ENCODE measurements around the gene CEP350.
A peak's percentile ranks its signal among the peaks of the same experiment; 100 is the strongest.
"Not testable (repeated sequence)": the region's sequence is repeated elsewhere in the genome, so short reads cannot be mapped to it uniquely, and the experiment has no call there.

Gene CEP350

DNA sequence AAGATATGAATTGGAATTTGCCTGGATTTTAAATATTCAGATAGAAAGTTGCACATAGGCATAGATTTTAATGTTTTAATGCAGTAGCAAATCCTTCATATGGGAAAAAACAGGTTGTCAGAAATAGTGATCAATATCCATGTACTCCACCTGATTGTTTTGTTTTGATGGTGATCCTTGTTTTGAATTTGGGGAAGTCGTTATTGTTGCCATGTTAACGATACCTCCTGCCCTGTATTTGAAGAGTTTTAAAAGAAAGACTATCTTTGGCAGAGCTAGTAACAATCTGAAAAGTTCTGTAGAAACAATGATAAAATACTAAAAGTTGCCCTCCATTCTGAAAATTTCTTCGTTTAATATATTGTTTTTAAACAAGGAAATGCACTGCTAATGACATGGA, 1.1 kb downstream of the CEP350 start:
- Histone ChIP-seq H3K27ac (ENCODE audit: insufficient read depth in 1 of 2, low read depth in 1 of 2, low read length in 2 of 2, poor library complexity in 1 of 2, severe bottlenecking in 2 of 2) (peak overlapping the region; percentile 90 to 97), H3K4me3 (ENCODE audit: control insufficient read depth in 1 of 7, extremely low read depth in 1 of 7, insufficient read depth in 4 of 7, low read depth in 2 of 7, low read length in 6 of 7) (peak overlapping the region in 6 of 7 experiments; percentile 84 to 100 (median 96)), H3K36me3 (ENCODE audit: control insufficient read depth in 4 of 4, insufficient read depth in 4 of 4, low read length in 3 of 4) (peaks cover 0 to 3% (median 0%) of the 10 kb centered on the region in 4 experiments), H3K9me3 (ENCODE audit: control extremely low read depth in 1 of 5, control insufficient read depth in 4 of 5, insufficient read depth in 2 of 5, low read depth in 1 of 5, low read length in 4 of 5) (no peaks in the 10 kb centered on the region), H3K27me3 (replicated peaks in 2 of 5; ENCODE audit: control insufficient read depth in 4 of 5, insufficient read depth in 5 of 5, low read length in 4 of 5) (no peaks in the 10 kb centered on the region), H3K4me1 (ENCODE audit: control extremely low read depth in 1 of 4, control insufficient read depth in 4 of 4, insufficient read depth in 4 of 4, low read length in 3 of 4) (peaks cover 14 to 46% (median 40%) of the 10 kb centered on the region in 4 experiments)
- CTCF ChIA-PET = interaction anchor here (0.8 to 1.8 kb wide), 2 partner anchors 16 to 45 kb away, joined by 3 to 5 read pairs; no protein-coding TSS in a partner anchor
- POLR2A ChIA-PET = interaction anchor here (0.6 kb wide), 2 partner anchors 13 to 1023 kb away, joined by 3 read pairs; no protein-coding TSS in a partner anchor
- WGBS (ENCODE audit: insufficient coverage) = no CpG with 5 or more reads among the region's 3 CpGs
- DNase-seq = peak in 2 of 3 donors; percentile 44 to 58

DNA sequence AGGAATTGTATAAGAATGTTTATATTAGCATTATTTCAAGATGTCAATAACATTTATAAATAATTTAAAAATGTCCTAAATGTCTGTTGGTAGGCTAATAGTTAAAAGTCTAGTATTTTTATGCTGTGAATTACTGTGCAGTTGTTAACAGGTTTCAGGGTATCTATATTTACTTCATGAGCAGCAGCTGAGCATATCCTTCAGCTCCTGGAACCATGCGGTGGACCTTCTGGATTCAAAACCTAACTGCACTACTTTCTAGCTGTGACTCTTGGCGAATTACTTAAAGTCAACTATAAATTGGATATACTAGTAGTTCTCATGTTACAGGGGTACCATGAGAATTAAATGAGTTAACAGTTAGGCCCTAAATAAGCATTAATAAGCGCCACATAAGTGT, 3.7 kb downstream of the CEP350 start:
- WGBS (ENCODE audit: insufficient coverage) = no CpG with 5 or more reads among the region's 3 CpGs
- H3K4me1 ChIP-seq (ENCODE audit: control extremely low read depth in 1 of 4, control insufficient read depth in 4 of 4, insufficient read depth in 4 of 4, low read length in 3 of 4) = peaks cover 9 to 33% (median 23%) of the 10 kb centered on the region in 4 experiments
- H3K36me3 ChIP-seq (ENCODE audit: control insufficient read depth in 4 of 4, insufficient read depth in 4 of 4, low read length in 3 of 4) = peaks cover 0 to 10% (median 1%) of the 10 kb centered on the region in 4 experiments
- ChIA-PET CTCF (no interaction called here), POLR2A (no interaction called here)
- no peaks in the 10 kb centered on the region for H3K9me3 ChIP-seq (ENCODE audit: control extremely low read depth in 1 of 5, control insufficient read depth in 4 of 5, insufficient read depth in 2 of 5, low read depth in 1 of 5, low read length in 4 of 5)
- H3K4me3 ChIP-seq (ENCODE audit: control insufficient read depth in 1 of 7, extremely low read depth in 1 of 7, insufficient read depth in 4 of 7, low read depth in 2 of 7, low read length in 6 of 7) = no peak overlapping the region
- no peak overlapping the region for H3K27ac ChIP-seq (ENCODE audit: insufficient read depth in 1 of 2, low read depth in 1 of 2, low read length in 2 of 2, poor library complexity in 1 of 2, severe bottlenecking in 2 of 2)
- H3K27me3 ChIP-seq (replicated peaks in 2 of 5; ENCODE audit: control insufficient read depth in 4 of 5, insufficient read depth in 5 of 5, low read length in 4 of 5) = no peaks in the 10 kb centered on the region
- DNase-seq = no peak

DNA sequence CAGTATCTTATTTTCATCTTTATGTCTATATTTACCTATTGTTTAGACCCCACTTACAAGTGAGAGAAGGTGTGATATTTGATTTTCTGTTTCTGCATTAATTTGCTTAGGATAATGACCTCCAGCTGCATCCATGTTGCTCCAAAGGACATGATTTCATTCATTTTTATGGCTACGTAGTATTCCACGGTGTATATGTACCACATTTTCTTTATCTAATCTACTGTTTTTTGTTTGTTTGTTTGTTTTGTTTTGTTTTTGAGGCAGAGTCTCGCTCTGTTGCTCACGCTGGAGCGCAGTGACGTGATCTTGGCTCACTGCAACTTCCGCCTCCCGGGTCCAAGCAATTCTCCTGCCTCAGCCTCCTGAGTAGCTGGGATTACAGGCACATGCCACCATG, 7.6 kb downstream of the CEP350 start:
- Histone ChIP-seq H3K9me3 (ENCODE audit: control extremely low read depth in 1 of 5, control insufficient read depth in 4 of 5, insufficient read depth in 2 of 5, low read depth in 1 of 5, low read length in 4 of 5) (peaks cover 0 to 11% (median 5%) of the 10 kb centered on the region in 5 experiments), H3K36me3 (ENCODE audit: control insufficient read depth in 4 of 4, insufficient read depth in 4 of 4, low read length in 3 of 4) (peaks cover 0 to 13% (median 1%) of the 10 kb centered on the region in 4 experiments)
- H3K4me1 ChIP-seq (ENCODE audit: control extremely low read depth in 1 of 4, control insufficient read depth in 4 of 4, insufficient read depth in 4 of 4, low read length in 3 of 4); H3K4me3 ChIP-seq (ENCODE audit: control insufficient read depth in 1 of 7, extremely low read depth in 1 of 7, insufficient read depth in 4 of 7, low read depth in 2 of 7, low read length in 6 of 7); DNase-seq; CTCF ChIA-PET; H3K27ac ChIP-seq (ENCODE audit: insufficient read depth in 1 of 2, low read depth in 1 of 2, low read length in 2 of 2, poor library complexity in 1 of 2, severe bottlenecking in 2 of 2); H3K27me3 ChIP-seq (replicated peaks in 2 of 5; ENCODE audit: control insufficient read depth in 4 of 5, insufficient read depth in 5 of 5, low read length in 4 of 5); POLR2A ChIA-PET: not testable (repeated sequence)
- no CpG with 5 or more reads among the region's 8 CpGs for WGBS (ENCODE audit: insufficient coverage)

DNA sequence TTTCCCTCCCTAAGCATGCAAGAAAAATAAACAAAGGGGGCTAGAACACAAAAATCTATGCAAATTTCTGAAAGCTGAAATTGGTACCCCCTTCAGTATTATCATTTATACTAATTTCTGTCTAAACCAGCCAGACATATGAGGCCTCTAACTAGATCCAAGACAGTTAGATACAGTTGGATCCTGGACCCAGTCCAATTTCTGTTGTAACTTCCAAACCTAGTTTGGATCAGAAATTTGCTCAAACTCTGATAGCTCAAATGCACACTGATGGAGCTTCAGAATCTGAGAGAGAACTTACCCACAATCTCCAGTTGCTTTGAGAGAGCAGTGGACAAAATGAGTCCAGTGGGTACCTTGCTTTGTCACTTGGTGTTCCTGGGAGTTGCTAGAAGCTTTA, 11.9 kb downstream of the CEP350 start:
- H3K4me1 ChIP-seq (ENCODE audit: control extremely low read depth in 1 of 4, control insufficient read depth in 4 of 4, insufficient read depth in 4 of 4, low read length in 3 of 4) = peaks cover 0 to 13% (median 8%) of the 10 kb centered on the region in 4 experiments
- CTCF ChIA-PET = interaction anchor here (1.1 to 1.5 kb wide), 2 partner anchors 9 to 11 kb away, joined by 4 read pairs; no protein-coding TSS in a partner anchor
- POLR2A ChIA-PET = interaction anchor here (0.6 to 1.2 kb wide), 2 partner anchors 9 to 11 kb away, joined by 3 read pairs; no protein-coding TSS in a partner anchor
- no peak overlapping the region for H3K4me3 ChIP-seq (ENCODE audit: control insufficient read depth in 1 of 7, extremely low read depth in 1 of 7, insufficient read depth in 4 of 7, low read depth in 2 of 7, low read length in 6 of 7)
- H3K36me3 ChIP-seq (ENCODE audit: control insufficient read depth in 4 of 4, insufficient read depth in 4 of 4, low read length in 3 of 4) = peaks cover 0 to 10% (median 5%) of the 10 kb centered on the region in 4 experiments
- no peaks in the 10 kb centered on the region for H3K27me3 ChIP-seq (replicated peaks in 2 of 5; ENCODE audit: control insufficient read depth in 4 of 5, insufficient read depth in 5 of 5, low read length in 4 of 5)
- H3K9me3 ChIP-seq (ENCODE audit: control extremely low read depth in 1 of 5, control insufficient read depth in 4 of 5, insufficient read depth in 2 of 5, low read depth in 1 of 5, low read length in 4 of 5) = peaks cover 0 to 11% (median 5%) of the 10 kb centered on the region in 5 experiments
- DNase-seq = no peak
- no peak overlapping the region for H3K27ac ChIP-seq (ENCODE audit: insufficient read depth in 1 of 2, low read depth in 1 of 2, low read length in 2 of 2, poor library complexity in 1 of 2, severe bottlenecking in 2 of 2)

DNA sequence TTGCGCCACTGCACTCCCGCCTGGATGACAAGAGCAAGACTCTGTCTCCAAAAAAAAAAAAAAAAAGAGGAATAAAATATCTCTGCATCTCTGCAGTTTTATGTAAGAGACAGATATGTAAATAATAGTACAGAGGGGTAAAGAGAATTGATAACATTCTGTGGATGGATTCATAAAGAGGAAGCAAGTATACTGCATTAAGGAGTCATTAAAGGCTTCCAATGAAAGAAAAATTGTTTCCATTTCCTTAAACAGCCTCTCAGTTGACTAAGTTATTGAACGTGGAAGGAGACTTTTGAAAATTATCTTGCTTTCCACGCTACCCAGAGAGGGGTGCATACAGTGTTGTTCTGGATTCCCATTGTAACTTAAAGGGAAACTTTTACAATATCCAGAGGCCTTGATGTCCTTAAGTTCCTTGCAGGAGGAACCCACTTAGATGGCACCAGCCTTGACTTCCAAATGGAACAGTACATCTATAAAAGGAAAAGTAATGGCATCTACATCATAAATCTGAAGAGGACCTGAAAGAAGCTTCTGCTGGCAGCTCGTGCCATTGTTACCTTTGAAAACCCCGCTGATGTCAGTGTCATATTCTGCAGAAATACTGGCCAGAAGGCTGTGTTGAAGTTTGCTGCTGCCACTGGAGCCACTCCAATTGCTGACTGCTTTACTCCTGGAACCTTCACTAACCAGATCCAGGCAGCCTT, 13.8 kb downstream of the CEP350 start:
- Histone ChIP-seq H3K9me3 (ENCODE audit: control extremely low read depth in 1 of 5, control insufficient read depth in 4 of 5, insufficient read depth in 2 of 5, low read depth in 1 of 5, low read length in 4 of 5) (peaks cover 0 to 11% (median 5%) of the 10 kb centered on the region in 5 experiments), H3K27ac (ENCODE audit: insufficient read depth in 1 of 2, low read depth in 1 of 2, low read length in 2 of 2, poor library complexity in 1 of 2, severe bottlenecking in 2 of 2) (no peak overlapping the region), H3K4me1 (ENCODE audit: control extremely low read depth in 1 of 4, control insufficient read depth in 4 of 4, insufficient read depth in 4 of 4, low read length in 3 of 4) (peaks cover 0 to 17% (median 8%) of the 10 kb centered on the region in 4 experiments), H3K27me3 (replicated peaks in 2 of 5; ENCODE audit: control insufficient read depth in 4 of 5, insufficient read depth in 5 of 5, low read length in 4 of 5) (no peaks in the 10 kb centered on the region), H3K4me3 (ENCODE audit: control insufficient read depth in 1 of 7, extremely low read depth in 1 of 7, insufficient read depth in 4 of 7, low read depth in 2 of 7, low read length in 6 of 7) (no peak overlapping the region), H3K36me3 (ENCODE audit: control insufficient read depth in 4 of 4, insufficient read depth in 4 of 4, low read length in 3 of 4) (peaks cover 0 to 5% (median 4%) of the 10 kb centered on the region in 4 experiments)
- DNase-seq = no peak
- 96% methylated on average over 4 of the region's 6 CpGs for WGBS (ENCODE audit: insufficient coverage)
- POLR2A ChIA-PET = interaction anchor here (0.6 kb wide), 1 partner anchor 12 kb away, joined by 3 read pairs; no protein-coding TSS in a partner anchor
- CTCF ChIA-PET = interaction anchor here (0.7 kb wide), 1 partner anchor 100 kb away, joined by 3 read pairs; no protein-coding TSS in a partner anchor

DNA sequence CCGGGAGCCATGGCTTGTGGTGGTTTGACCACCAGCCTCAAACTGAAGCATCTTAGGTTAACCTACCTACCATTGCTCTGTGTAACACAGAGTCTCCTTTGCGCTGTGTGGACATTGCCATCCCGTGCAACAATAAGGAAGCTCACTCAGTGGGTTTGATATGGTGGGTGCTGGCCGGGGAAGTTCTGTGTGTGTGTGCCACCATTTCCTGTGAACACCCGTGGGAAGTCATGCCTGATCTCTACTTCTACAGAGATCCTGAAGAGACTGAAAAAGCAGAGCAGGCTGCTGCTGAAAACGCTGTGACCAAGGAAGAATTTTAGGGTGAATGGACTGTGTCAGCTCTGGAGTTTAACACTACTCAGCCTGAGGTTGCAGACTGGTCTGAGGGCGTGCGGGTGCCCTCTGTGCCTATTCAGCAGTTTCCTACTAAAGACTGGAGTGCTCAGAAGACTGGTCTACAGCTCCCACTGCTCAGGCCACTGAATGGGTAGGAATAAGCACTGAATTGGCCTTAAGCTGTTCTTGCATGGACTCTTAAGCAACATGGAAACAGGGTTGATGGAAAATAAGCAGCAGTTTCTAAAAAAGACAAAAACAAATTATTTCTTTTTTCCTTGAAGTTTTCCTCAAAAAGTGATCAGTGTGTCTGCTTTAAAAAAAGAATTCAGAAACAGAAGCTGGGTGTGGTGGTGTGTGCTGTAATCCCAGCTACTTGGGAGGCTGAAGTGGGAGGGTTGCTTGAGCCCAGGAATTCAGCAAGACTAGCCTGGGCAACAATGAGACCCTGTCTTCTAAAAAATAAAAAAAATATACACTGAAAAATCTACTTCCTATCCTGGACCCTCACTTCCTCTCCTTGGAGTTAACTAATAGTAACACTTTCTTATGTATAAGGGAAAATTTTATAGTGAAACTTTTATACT, 14.6 kb downstream of the CEP350 start:
- WGBS (ENCODE audit: insufficient coverage) = 76% methylated on average over 5 of the region's 8 CpGs
- ChIA-PET CTCF (no interaction called here), POLR2A (no interaction called here)
- Histone ChIP-seq H3K36me3 (ENCODE audit: control insufficient read depth in 4 of 4, insufficient read depth in 4 of 4, low read length in 3 of 4) (peaks cover 0 to 5% (median 4%) of the 10 kb centered on the region in 4 experiments), H3K9me3 (ENCODE audit: control extremely low read depth in 1 of 5, control insufficient read depth in 4 of 5, insufficient read depth in 2 of 5, low read depth in 1 of 5, low read length in 4 of 5) (peaks cover 0 to 11% (median 5%) of the 10 kb centered on the region in 5 experiments), H3K4me1 (ENCODE audit: control extremely low read depth in 1 of 4, control insufficient read depth in 4 of 4, insufficient read depth in 4 of 4, low read length in 3 of 4) (peaks cover 0 to 22% (median 8%) of the 10 kb centered on the region in 4 experiments), H3K4me3 (ENCODE audit: control insufficient read depth in 1 of 7, extremely low read depth in 1 of 7, insufficient read depth in 4 of 7, low read depth in 2 of 7, low read length in 6 of 7) (no peak overlapping the region), H3K27me3 (replicated peaks in 2 of 5; ENCODE audit: control insufficient read depth in 4 of 5, insufficient read depth in 5 of 5, low read length in 4 of 5) (no peaks in the 10 kb centered on the region), H3K27ac (ENCODE audit: insufficient read depth in 1 of 2, low read depth in 1 of 2, low read length in 2 of 2, poor library complexity in 1 of 2, severe bottlenecking in 2 of 2) (peak overlapping the region in 1 of 2 experiments; percentile 27)
- no peak for DNase-seq

Data from common myeloid progenitor, CD34-positive (primary cell).